Fibroblast of upper back skin (primary cell): ENCODE data around the gene KRTAP4-11.
A peak's percentile ranks its signal among the peaks of the same experiment; 100 is the strongest.
"Not testable (repeated sequence)": the region's sequence is repeated elsewhere in the genome, so short reads cannot be mapped to it uniquely, and the experiment has no call there.

Source experiments
- DNase-seq: peaks from one replicate; pipeline ENCODE4 v3.0.0-alpha.2; 2013

KRTAP4-11 gene

DNA sequence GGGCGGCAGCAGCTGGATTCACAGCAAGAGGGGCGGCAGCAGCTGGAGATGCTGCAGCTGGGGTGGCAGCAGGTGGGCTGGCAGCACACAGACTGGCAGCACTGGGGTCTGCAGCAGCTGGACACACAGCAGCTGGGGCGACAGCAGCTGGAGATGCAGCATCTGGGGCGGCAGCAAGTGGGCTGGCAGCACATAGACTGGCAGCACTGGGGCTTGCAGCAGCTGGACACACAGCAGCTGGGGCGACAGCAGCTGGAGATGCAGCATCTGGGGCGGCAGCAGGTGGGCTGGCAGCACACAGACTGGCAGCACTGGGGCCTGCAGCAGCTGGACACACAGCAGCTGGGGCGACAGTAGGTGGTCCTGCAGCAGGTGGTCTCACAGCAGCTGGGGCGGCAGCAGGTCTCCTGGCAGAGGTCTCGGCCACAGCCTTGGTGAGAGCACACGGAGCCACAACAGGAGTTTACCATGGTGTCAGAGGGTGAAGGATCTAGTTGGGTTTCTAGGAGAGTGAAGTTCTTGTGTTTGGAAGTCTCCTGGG lies at the start of gene KRTAP4-11:
TSS of gene KRTAP4-11 (minus strand) at position 528 of the 541 bp plus-strand sequence. CDS start at position 470, 58 bp downstream.
- not testable (repeated sequence) for DNase-seq

DNA sequence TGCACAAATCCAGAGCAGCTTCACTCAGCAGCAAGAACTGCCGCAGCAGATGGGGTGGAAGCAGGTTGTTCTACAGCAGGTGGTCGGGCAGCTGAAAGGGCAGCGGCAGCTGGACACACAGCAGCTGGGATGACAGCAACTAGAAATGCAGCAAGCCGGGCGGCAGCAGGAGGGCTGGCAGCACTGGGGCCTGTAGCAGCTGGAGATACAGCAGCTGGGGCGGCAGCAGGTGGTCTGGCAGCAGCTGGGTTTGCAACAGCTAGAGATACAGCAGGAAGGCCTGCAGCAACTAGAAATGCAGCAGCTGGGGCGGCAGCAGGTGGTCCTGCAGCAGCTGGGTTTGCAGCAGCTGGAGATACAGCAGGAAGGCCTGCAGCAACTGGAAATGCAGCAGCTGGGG lies 49.4 kb upstream of the KRTAP4-11 start:
- DNase-seq = no peak

DNA sequence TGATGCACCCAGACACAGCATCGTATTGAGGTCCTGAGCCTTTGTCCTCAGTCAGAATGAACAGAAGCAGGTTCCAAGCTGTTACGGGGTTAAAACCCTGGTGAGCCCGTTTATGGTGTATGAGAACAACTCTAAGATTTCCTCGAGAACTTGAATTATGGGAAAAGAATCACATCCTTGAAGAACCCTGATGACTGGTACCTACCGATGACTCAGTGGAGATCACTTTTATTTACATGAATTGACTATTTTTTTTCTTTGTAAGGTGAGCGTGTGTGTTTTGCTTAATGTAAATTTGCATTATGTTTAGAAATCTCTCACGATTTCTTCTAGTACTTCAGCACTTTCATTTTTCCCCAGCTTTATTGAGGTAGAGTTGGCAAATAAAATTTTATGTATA lies 45.7 kb upstream of the KRTAP4-11 start:
- DNase-seq = no peak

DNA sequence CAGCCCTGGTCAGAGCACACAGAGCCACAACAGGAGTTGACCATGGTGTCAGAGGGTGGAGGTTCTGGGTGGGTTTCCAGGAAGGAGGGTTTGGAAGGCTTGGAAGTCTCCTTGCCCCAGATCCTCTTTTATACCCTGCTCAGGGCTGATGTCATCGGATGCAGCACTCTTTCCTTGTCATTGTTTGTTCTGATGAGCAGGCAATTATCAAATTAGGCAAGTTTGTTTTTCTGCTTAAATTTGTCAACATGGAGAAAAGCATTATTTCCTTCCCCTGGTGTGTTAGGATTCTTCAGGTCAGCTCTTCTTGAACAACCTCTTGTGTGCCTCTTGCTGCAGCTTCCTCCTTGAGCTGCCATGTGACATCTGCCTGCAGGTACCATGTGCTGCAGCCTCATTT lies 42.5 kb upstream of the KRTAP4-11 start, which contains the start of gene KRTAP4-4:
TSS of gene KRTAP4-4 (minus strand) at position 101 of the 400 bp plus-strand sequence. CDS start at position 44, 57 bp downstream.
- DNase-seq = no peak

DNA sequence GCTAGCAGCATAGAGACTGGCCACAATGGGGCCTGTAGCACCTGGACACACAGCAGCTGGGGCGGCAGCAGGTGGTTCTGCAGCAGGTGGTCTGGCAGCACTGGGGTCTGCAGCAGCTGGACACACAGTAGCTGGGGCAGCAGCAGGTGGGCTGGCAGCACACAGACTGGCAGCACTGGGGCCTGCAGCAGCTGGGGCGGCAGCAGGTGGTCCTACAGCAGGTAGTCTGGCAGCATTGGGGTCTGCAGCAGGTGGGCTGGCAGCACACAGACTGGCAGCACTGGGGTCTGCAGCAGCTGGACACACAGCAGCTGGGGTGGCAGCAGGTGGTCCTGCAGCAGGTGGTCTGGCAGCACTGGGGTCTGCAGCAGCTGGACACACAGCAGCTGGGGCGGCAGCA lies 42.0 kb upstream of the KRTAP4-11 start:
- not testable (repeated sequence) for DNase-seq

- no peak for DNase-seq
Measured at GRCh38 chr17:41153856-41154255, 35.7 kb upstream of the KRTAP4-11 start.

DNA sequence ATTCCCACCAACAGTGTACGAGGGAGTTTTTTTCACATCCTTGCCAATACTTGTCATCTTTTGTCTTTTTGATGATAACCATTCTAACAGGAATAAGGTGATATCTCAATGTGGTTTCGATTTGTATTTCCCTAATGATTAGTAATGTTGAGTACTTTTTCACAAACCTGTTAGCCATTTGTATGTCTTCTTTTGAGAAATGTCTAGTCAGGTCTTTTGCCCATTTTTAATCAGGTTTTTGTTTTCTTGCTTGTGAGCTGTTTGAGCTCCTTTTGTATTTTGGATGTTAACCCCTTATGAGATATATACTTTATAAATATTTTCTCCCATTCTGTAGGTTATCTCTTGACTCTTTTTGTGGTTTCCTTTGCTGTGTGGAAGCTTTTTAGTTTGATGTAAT lies 33.4 kb upstream of the KRTAP4-11 start:
- DNase-seq = no peak

DNA sequence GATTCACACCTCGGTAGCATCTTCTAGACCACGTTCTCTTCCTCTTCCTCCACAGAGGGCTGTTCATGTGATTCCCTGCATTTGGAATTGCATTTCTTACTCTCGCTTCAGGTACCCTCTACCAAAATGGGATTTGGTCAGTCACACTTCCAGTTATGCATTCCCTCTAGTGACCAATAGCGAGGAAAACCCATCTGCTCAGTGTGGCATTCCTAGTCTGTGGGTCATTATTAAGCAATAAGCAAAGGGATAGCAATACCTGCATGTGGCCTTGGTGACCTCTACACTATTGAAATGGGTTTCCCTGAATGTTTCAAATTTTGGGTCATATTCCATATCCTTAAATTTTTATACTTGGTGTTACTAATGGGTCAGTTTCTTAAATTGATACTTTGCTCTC lies 31.9 kb upstream of the KRTAP4-11 start:
- DNase-seq = no peak

- DNase-seq = no peak
Measured at GRCh38 chr17:41149652-41149985, 31.4 kb upstream of the KRTAP4-11 start, which contains the start of gene KRTAP4-5. Gene KRTAP4-5 (minus strand): TSS chr17:41149825. CDS start chr17:41149767, 58 bp downstream.

- DNase-seq = not testable (repeated sequence)
Measured at GRCh38 chr17:41148971-41149651, 30.9 kb upstream of the KRTAP4-11 start.

DNA sequence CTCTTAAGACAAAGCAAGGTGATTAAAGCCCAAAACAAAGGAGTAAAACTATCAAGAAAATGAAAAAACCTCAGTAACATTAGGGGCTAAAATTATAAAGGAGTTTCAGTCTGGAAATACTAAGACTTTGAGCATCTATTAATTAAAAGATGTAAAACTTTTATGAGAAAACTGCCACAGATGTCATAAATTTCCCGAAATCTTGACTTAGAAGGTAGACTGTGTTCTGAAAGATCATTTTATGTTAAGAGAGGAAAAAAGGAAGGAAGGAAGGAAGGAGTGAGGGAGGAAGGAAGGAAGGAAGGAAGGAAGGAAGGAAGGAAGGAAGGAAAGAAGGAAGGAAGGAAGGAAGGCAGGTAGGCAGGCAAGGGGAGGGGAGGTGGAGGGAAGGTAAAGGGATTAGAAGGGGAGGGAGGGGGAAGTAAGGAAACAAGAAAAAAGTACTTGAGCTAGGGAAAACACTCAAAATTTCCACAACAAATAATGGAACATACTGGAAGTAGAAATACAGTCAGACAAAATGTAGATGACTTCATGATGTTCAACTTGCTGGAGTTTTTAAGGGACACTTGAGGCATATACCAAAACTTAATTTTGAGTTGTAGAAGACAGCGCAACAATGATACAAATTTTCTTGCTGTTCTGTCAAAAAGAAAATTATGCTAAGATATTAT lies 29.5 kb upstream of the KRTAP4-11 start:
- DNase-seq = no peak

- no peak for DNase-seq
Measured at GRCh38 chr17:41145261-41145660, 27.1 kb upstream of the KRTAP4-11 start.

DNA sequence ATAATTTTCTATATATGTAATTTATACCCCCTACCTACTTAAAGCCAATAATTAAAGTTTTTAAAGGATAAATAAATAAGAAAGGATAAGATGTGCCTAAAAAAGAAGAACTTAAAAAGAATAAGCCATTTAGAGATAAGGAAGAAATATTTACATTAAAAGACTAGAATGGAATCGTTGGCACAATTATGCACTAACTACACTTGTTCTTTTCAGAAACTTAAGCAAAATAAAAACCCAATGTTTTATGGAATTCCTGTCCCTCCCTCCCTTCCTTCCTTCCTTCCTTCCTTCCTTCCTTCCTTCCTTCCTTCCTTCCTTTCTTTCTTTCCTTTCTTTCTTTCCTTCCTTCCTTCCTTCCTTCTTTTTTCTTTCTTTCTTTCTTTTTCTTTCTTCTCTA lies 26.7 kb upstream of the KRTAP4-11 start:
- no peak for DNase-seq

GRCh38 chr17:41141361-41141760 lies 23.2 kb upstream of the KRTAP4-11 start:
- DNase-seq = no peak

DNA sequence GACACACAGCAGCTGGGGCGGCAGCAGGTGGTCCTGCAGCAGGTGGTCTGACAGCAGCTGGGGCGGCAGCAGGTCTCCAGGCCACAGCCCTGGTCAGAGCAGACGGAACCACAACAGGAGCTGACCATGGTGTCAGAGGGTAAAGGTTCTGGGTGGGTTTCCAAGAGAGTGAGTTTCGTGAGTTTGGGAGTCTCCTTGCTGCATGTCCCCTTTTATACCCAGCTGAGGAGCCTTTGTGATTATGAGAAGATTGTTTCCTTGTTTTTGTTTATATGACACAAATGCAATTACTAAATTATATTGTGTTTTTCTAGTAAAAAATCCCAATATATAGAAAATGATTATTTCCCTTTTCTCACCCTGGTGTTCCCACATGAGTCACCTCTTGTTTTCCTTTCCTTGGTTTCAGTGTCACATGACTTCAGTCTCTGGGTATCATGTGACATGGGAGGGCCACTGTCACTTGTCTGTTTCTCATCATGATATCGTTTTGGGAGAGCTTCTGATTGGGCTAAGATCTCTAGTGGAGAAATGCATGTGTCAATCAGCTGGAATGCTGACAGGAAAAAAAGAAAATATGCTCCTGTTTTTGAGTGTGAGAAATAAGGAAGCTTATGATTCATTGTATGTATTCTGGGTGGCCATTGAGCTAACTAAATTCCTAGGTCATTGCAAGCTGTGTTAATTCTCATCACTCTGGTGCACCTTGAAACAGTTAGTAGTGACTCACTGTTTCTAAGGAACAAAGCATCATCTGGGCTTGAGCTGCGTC lies 22.4 kb upstream of the KRTAP4-11 start, which contains the start of gene KRTAP4-6:
TSS of gene KRTAP4-6 (minus strand) at position 185 of the 772 bp plus-strand sequence. CDS start at position 128, 57 bp downstream.
- peak; percentile 96 for DNase-seq

- DNase-seq = not testable (repeated sequence)
Measured at GRCh38 chr17:41139865-41140264, 21.7 kb upstream of the KRTAP4-11 start.

DNA sequence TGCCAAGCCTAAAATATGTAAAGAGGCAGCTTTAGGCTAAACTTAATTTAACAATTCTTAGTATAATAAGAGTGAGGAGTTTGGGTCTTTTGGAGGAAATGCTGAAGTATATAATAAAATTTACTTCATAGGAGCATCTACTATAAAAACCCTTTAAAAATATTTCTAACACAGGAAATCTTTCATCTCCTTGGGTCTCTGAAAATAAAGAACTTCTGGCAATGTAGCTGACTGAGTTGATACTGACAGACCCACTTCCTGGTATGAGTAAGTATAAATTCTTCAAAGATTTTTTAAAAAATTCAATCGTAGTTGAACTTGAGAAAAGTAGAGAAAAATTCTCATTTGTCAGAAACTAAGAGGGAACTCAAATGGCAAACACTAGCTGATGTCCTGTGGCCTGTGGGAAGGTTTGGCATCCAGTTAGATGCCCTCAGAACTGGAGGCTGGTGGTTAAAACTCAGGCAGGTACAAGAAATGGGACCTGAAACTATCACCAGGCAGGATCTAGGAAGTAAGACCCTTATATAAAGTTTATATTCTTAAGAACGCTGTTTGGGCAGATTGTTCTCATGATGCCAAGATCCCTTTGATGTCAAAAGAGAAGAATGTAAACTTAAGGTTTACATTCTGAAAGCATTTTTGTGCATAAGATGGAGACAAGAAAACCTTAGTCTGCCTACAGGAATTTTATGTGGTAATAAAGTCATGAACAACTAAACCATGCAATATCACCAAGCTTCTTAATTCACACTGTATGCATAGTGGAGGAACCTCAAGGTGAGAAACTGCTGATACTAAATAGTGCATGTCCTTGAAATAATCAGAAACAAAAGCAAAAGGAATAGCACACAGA lies 15.9 kb upstream of the KRTAP4-11 start:
- DNase-seq = peak; percentile 30

DNA sequence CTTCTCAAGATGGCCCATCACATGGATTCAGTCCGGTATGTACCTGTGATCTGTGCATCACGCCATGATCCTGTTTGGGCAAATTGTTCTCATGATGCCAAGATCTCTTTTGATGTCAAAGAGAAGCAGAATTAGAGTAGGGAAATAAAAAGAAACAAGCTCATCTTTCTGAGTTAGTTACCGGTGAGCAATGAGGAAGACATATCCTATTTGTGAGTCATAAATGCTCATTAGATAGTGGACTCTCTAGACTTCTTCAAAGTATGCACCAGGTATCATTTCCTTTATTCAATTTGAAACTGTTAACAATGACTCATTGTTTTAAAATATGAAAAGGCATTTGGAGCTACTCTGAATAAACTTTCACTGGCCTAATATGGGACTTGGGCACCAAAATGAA lies 13.8 kb upstream of the KRTAP4-11 start:
- DNase-seq = peak; percentile 54

- DNase-seq = no peak
Measured at GRCh38 chr17:41127371-41127770, 9.2 kb upstream of the KRTAP4-11 start.

DNA sequence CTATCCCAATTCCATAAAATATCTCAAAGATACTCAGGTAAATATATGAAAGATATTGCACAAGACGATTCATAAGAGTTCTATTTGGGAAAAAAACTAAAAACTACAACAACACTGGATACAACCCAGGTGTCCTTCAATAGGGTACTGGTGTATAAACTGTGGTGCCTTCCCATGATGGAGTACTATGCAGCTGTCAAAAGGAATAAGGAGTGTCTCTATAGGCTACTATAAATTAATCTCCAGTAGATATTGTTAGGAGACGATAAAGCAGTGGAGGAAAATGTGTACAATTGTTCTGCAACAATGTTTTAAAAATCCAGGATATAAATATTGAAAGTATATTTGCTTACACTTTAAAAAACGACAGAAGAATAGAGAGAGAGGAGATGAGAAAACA lies 8.2 kb upstream of the KRTAP4-11 start:
- no peak for DNase-seq

DNA sequence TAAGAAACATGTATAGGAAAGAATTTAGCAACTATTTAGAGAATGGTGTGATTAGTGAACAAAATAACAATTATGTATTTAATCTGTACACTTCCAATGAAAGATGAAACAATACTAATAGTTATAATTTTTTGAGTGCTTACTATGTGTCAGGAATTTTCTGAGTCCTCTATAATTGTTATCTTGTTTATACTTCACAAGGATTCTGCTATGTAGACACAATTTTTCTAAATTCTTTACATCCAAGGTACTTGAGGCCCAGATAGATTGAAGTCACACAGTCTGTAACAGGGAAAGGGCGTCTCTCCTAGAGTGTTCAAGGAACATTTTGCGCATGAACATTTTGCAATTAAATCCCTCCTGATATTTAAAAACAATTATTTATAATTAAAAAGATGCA lies 6.9 kb upstream of the KRTAP4-11 start:
- DNase-seq = no peak

- not testable (repeated sequence) for DNase-seq
Measured at GRCh38 chr17:41123991-41124371, 5.8 kb upstream of the KRTAP4-11 start, which contains the start of gene KRTAP4-12. Gene KRTAP4-12 (minus strand): TSS chr17:41124182. CDS start chr17:41124122, 60 bp downstream.
